Activated CD8-positive, alpha-beta memory T cell treated with anti-CD3 and anti-CD28 coated beads, Interleukin-2, amount 50 U/mL, for 24 hours (primary cell): ENCODE results near the gene IL15RA.

Source experiments
- DNase-seq: peaks from one replicate; pipeline ENCODE4 v3.0.0-alpha.2; 2020; ENCODE audit errors: extremely low read depth

The IL15RA gene

GRCh38 chr10:5977471-5978229 is at the start of gene IL15RA:
IL15RA (minus strand) TSS chr10:5977543; CDS start chr10:5977492, 51 bp downstream.
- peak; percentile 68 for DNase-seq

DNA sequence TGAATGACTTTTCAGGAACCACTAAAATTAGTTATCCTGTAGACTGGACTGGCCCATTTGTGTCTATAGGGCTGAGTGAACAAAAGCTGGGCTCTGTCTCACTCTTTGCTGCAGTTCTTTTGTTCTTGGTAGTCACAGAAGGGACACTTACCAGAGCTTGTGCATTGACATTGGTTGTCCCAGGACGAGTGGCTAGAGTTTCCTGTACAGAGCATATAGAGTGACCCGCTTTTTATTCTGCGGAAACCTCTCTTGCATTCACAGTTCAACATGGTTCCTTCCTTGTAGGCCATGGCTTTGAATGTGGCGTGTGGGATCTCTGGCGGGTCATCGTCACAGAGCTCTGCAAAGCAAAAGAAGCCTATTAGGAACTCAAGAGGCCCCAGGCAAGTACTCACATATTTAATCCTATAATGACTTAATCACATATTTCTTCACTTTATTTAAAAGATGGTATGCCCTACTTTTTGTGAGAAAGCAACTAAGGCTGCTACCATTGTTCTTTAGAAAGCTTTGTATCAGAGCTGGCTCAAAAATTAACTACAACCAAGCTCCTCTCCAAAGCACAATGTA is 48.4 kb upstream of the IL15RA start:
- no peak for DNase-seq

GRCh38 chr10:6024334-6024682 is 47.0 kb upstream of the IL15RA start:
- DNase-seq, result no peak

DNA sequence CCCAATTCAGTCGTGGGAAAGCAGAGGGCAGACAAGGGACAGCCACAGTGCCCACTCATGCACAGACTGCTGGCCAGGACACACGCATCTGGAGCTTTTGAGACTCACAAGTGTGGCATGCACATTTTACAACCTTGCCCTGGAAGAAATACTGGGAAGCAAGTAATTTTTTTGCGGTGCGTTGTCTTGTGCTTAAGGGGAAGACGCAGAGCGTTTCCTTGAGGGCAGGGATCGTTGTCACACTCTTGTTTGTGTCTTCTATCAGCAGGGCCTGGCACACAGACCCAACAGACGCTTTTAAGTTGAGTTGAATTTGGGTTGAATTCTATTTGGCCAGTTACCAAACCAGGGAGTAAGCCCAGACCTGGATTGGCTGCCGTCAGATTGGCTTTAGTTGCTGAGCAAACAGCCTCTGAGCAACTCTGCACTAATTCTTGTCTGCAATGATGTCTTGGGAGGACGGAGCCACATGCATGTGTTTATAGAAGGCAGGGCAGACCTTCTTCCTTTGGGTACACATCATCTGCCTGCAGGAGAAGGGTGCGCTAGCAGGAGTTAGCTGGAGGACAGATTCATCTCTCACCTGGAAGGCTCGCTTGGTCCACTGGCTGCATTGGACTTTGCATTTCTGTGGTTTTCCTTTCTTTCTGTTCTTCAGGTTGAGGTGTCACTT is 46.5 kb upstream of the IL15RA start:
- no peak for DNase-seq

- no peak for DNase-seq
These were observed 45.3 kb upstream of the IL15RA start for GRCh38 chr10:6022660-6023059.

DNA sequence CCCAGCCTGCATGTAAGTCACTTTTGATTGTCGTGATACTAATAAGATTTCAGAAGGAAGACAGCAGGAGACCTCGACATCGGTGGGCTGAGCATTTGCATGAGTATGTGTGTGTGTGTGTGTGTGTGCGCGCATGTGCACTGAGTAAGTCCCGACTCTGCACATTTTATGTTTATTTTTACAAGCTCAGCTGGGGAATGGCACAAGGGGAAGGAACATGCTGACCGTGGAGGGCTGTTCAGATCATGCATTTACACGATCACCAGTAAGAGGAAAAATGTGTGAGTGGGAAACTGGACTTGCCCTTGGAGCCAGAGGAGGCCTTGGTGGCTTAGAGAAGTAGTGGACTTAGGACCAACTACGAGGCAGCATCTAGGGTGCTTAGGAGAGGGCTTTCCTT is 43.5 kb upstream of the IL15RA start:
- no peak for DNase-seq

DNA sequence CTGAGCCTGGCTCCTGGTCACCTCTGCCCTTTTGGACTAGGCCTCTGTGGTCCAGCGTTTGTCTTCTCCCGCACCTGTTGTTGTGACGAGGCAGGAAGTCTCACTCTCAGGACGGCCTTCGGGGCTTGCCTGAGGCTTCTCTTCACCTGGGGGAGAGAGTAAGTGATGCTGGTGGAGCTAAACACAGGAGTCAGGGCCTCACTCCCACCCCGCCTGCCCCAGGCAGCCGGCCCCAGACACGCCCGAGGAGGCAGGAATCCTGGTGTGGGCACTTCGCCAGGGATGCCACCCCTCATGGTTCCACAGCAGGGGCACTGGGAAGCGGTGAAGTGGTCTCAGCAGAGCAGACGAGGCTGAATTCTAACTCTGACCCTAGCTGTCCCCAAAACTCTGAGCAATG is 42.5 kb upstream of the IL15RA start:
- no peak for DNase-seq

DNA sequence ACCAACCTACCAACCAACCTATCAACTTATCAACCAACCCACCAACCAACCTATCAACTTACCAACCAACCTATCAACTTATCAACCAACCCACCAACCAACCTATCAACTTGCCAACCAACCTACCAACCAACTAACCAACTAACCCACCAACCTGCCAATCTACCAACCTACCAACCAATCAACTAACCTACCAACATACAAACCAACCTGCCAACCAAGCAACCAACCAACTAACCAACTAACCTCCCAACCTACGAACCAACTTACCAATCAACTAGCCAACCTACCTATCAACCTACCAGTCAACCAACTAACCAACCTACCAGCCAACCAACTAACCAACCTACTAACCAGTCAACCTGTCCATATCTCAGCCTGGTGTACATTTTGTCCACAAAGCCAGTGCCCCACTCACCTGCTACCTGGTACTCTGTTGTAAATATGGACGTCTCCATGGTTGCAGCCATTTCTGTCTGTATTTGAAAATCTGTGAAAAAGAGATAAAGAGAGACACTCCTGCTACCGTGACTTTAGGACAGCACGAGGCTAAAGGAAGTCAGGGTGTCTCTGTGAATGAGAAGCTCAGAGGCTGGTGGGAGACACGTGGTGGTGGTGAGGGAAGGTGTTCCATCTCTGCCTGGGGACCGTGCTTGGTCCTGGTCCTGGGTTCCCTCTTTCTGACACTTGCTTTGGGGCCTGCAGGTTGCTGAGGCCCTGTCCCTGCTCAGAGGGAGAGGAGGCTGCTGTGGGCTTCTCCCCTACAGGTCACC is 41.9 kb upstream of the IL15RA start:
- no peak for DNase-seq

GRCh38 chr10:6018422-6018821 is 41.1 kb upstream of the IL15RA start:
- DNase-seq, result no peak

DNA sequence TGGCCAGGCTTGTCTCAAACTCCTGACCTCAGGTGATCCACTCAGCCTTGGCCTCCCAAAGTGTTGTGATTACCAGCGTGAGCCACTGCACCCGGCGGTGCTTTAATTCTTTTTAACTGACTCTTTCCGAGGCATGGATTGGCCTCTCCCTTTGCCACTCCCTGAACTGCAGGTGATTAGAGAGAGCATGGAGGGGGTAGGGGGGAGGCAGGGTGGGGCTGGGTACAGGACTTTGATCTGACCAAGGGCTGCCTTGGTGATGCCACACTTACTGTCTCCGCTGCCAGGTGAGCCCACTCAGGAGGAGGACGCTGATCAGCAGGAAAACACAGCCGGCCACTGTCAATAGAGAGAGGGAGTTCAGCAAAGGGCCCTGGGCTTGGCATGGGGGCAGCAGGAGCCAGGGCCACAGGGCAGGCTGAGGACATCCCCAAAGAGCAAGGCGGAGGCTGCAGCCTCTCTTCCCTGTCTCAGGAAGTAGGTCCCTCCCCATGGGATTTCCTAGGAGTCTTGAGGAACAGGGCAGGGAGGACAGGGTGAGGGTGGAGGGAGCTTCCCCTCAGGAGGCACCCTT is 40.5 kb upstream of the IL15RA start:
- no peak for DNase-seq

- DNase-seq, result no peak
These were observed 37.0 kb upstream of the IL15RA start for GRCh38 chr10:6014241-6014761.

- no peak for DNase-seq
These were observed 36.3 kb upstream of the IL15RA start for GRCh38 chr10:6013413-6014192.

- DNase-seq, result no peak
These were observed 35.0 kb upstream of the IL15RA start for GRCh38 chr10:6012121-6012905.

DNA sequence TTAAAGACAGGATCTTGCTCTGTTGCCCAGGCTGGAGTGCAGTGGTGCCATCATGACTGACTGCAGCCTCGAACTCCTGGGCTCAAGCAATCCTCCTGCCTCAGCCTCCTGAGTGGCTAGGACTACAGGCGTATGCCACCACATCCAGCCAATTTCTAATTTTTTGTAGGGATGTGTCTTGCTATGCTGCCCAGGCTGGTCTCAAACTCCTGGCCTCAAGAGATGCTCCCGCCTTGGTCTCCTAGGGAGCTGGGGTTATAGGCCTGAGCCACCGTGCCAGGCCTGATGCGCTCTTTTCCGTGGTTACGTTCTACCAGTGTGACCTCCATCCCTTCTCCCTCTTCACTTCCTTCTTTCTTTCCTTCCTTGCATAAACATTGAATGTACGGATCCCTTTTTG is 34.2 kb upstream of the IL15RA start:
- no peak for DNase-seq

DNA sequence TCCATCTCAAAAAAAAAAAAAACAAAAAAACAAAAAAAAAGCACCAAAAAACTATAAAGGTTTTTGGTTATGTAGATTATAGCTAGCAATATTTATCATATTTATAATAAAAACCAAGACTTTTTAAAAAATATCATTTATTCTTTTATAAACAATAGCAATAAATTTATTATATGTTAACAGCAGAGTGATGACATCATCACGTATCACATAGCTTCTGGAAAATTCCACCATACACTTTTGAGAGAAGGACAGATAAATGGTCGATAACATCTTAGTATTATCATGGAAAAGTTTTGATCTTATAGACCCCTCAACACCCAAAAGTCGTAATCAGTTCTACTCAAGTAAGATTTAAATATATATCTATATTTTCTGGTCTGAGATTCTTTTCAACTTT is 33.2 kb upstream of the IL15RA start:
- no peak for DNase-seq

DNA sequence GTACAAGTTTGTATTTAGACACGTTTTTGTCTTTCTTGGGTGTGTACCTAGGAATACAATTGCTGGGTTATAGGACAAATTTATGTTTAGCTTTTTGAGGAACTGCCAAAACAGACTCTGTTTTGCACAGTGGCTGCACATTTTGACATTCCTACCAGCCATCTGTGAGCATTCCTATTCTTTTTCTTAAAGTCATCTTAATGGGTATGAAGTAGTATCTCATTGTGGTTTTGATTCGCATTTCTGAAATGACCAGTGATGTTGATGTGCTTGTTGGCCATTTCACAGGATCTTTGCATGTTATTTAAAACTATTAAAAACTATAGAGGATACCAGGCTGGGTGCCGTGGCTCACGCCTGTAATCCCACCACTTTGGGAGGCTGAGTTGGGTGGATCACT is 32.6 kb upstream of the IL15RA start:
- DNase-seq, result no peak

DNA sequence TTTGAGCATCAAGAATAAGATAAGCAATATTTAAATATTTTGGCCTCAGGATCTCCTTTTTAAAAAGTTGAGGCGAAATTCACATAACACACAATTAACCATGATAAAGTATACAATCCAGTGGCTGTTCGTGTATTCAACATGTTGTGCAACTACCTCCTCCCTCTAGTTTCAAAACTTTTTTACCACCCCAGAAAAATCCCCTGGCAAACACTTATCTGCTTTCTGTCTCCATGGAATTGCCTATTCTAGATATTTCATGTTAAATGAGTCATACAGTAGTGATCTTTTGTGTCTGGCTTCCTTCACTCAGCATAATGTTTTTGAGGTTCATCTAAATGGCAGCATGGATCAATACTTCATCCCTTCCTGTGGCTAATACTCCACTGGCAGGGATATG is 31.8 kb upstream of the IL15RA start:
- DNase-seq, result no peak

GRCh38 chr10:6008497-6009142 is 31.3 kb upstream of the IL15RA start:
- no peak for DNase-seq

DNA sequence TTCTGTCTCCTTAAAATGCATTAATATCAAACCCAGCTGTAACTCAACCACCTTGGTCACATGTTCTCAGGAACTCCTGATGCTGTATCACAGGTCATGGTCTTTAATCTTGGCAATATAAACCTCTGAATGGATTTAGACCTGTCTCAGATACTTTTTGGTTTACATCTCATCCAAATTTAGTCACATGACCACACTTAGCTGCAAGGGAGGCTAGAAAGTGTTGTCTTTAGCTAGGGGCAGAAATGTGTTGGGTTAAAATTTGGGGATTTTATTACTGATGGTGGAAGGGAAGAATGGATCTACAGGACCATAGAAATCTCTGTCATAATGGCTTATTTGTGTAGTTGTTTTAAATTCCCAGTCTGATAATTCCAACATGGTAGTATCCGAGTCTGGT is 29.6 kb upstream of the IL15RA start:
- no peak for DNase-seq

GRCh38 chr10:6006546-6006945 is 29.2 kb upstream of the IL15RA start:
- no peak for DNase-seq
